Measurements from ENCODE around the gene CDC23.
"Not testable (repeated sequence)": the region's sequence is repeated elsewhere in the genome, so short reads cannot be mapped to it uniquely, and the experiment has no call there.

The CDC23 gene, protein sequence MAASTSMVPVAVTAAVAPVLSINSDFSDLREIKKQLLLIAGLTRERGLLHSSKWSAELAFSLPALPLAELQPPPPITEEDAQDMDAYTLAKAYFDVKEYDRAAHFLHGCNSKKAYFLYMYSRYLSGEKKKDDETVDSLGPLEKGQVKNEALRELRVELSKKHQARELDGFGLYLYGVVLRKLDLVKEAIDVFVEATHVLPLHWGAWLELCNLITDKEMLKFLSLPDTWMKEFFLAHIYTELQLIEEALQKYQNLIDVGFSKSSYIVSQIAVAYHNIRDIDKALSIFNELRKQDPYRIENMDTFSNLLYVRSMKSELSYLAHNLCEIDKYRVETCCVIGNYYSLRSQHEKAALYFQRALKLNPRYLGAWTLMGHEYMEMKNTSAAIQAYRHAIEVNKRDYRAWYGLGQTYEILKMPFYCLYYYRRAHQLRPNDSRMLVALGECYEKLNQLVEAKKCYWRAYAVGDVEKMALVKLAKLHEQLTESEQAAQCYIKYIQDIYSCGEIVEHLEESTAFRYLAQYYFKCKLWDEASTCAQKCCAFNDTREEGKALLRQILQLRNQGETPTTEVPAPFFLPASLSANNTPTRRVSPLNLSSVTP

DNA sequence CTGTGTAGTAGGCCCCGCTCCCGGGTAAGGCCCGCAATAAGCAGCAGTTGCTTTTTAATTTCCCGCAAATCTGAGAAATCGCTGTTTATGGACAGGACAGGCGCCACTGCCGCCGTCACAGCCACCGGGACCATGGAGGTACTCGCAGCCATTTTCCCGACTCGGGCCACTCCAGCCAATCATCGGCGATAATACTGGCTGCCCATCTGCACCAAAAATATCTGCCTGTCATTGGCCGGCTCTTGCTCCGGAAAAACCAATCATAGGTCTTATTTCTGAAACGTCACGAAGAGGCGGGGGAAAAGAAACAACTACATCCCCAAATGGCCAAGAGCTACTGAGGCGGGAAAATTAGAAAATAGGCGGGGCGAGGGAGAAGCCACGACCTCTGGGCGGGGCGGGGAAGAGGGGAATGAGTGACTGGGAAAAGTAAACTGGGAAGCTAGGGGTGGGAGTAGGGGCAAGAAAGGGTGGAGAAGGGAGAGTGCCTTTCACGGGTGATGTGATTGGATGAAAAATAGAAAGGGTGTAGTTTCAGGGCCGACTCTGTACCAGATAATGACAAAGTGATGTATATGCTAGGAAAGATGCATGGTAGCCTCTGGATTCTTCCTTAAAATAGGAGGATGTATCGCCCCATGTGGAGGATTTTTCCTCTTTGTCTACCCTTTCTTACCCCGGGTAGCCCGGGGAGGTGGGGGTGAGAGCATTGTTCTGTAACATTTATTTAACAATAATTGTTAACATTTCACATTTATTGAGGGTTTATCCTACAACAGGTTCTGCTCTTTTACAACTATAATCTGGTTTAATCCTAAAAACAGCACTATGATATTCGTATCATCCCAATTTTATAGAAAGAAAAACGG lies at the start of gene CDC23:
CDC23 (minus strand) TSS at position 163 of the 869 bp plus-strand sequence; CDS start at position 152, 11 bp downstream.
- peak; percentile 98 for DNase-seq (ENCODE audit: low read depth)
- TF ChIP-seq, protein P1, sequence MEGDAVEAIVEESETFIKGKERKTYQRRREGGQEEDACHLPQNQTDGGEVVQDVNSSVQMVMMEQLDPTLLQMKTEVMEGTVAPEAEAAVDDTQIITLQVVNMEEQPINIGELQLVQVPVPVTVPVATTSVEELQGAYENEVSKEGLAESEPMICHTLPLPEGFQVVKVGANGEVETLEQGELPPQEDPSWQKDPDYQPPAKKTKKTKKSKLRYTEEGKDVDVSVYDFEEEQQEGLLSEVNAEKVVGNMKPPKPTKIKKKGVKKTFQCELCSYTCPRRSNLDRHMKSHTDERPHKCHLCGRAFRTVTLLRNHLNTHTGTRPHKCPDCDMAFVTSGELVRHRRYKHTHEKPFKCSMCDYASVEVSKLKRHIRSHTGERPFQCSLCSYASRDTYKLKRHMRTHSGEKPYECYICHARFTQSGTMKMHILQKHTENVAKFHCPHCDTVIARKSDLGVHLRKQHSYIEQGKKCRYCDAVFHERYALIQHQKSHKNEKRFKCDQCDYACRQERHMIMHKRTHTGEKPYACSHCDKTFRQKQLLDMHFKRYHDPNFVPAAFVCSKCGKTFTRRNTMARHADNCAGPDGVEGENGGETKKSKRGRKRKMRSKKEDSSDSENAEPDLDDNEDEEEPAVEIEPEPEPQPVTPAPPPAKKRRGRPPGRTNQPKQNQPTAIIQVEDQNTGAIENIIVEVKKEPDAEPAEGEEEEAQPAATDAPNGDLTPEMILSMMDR (IDR thresholded peaks at IDR 0.05; ENCODE audit: low read length, missing control alignments): no peak
- H3K4me3 ChIP-seq (replicated peaks; ENCODE audit: low read depth, low read length): peak within 1 kb of the TSS; percentile 88

DNA sequence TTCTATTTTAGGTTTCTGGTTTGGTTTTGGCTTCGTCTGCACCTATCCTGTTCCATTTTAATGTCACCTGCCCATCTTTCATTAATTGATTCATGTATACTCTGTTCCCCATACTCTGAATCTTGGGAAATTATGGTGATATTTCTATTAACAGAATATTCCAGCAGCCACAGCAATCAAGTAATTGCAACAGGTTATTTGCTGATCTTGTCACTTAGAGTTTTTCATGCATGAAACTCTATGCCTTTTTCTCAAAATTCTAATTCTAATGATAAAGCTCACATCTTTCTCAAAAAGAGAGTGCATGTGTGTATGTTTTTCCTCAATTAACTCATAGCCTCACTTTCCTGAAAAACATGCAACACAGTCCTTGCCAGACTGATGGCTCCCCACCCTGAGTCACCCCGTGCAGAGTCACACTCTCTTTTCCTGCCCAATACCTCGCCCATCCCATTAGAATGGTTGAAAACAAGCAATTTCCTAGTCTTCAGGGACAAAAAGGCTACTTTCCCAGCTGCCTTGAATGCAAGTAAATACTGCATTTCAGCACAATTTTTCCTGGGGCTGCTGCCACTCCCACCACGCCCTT lies 45.7 kb upstream of the CDC23 start:
- DNase-seq (ENCODE audit: low read depth): no peak

DNA sequence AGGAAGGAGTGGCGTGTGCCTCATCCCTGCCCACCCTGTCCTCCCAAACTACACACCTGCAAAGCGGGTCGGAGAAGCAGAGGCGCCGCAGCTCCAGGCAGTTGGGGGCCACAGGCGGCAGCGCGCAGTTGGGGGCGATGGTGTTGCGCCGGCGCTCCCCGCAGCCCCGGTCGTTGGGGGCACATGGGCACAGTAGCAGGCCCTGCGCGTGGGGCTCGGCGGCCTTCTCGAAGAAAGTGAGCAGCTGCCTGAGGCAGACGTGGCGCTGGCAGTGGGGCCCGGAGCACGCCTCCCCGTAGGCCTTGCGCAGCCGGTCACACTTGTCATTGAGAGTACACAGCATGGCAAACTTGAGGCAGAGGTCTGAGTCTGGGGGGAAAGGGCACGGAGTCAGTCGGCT lies 44.5 kb upstream of the CDC23 start:
- DNase-seq (ENCODE audit: low read depth): no peak
- no peak overlapping the region for H3K4me3 ChIP-seq (replicated peaks; ENCODE audit: low read depth, low read length)
- TF ChIP-seq, protein P1 (IDR thresholded peaks at IDR 0.05; ENCODE audit: low read length, missing control alignments): no peak

More for the DNA sequence above, 45.7 kb upstream of the CDC23 start:
- TF ChIP-seq, protein P1 (IDR thresholded peaks at IDR 0.05; ENCODE audit: low read length, missing control alignments): no peak
- no peak overlapping the region for H3K4me3 ChIP-seq (replicated peaks; ENCODE audit: low read depth, low read length)

DNA sequence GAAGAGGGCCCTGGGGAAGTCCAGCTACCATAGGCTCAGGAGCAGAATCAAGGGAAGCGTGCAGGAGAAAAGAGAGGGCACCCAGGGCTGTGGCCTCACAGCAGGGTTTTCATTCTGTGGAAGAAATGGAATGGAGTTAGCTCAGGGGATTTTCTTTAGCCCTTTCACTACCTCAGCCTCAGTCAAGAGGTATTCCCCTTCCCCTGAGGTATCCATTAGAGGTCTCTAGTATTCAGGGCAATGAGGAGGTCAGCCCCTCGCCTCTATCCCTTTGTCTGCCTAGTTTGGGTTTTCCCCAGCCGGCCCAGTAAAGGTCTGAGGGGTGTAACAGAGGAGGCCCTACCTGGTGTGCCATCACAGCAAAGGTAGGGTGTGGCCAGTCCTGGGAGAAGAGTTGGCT lies 39.8 kb upstream of the CDC23 start:
- TF ChIP-seq, protein P1 (IDR thresholded peaks at IDR 0.05; ENCODE audit: low read length, missing control alignments): no peak
- DNase-seq (ENCODE audit: low read depth): no peak

DNA sequence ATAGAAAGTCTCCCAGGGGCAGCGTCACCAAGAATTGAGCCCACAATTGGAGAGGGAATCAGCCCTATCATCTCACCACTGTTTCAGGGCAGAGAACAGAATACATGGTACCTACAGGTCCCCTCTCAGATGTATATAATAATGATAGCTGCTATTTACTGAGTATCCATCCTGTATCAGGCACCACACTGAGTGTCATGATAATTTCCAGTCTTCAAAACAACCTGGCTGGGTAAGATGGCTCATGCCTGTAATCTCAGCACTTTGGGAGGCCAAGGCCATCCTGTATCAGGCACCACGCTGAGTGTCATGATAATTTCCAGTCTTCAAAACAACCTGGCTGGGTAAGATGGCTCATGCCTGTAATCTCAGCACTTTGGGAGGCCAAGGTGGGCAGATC lies 34.7 kb upstream of the CDC23 start:
- not testable (repeated sequence) for DNase-seq (ENCODE audit: low read depth); H3K4me3 ChIP-seq (replicated peaks; ENCODE audit: low read depth, low read length)

More for the DNA sequence above, 39.8 kb upstream of the CDC23 start:
- H3K4me3 ChIP-seq (replicated peaks; ENCODE audit: low read depth, low read length): no peak overlapping the region

DNA sequence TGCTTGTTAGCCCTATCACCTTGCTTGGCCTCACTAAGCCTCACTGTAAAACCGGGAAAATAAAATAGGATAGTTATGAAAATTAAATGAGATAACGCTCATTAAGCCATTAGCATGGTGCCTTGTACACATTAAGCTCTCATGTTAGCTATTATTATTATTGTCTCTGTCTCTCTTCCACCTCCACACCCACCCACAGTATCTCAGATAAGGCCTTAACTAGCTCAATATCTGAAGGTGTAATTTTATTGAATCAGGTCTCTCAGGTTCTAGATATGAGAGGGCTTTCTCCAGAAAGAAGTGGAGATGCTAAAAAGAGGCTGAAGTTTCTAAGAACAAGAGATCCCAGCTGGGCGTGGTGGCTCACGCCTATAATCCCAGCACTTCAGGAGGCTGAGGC lies 33.7 kb upstream of the CDC23 start:
- no peak overlapping the region for H3K4me3 ChIP-seq (replicated peaks; ENCODE audit: low read depth, low read length)
- no peak for DNase-seq (ENCODE audit: low read depth)
- TF ChIP-seq, protein P1 (IDR thresholded peaks at IDR 0.05; ENCODE audit: low read length, missing control alignments): no peak
